ENCODE results near the gene ARID5B.

ARID5B gene

GRCh38 chr10:62109587-62110293, 208.2 kb downstream of the ARID5B start:
- DNase-seq = no peak

- no peak for DNase-seq
Observed at GRCh38 chr10:62112300-62112699, 210.8 kb downstream of the ARID5B start.

- no peak for DNase-seq
Observed at GRCh38 chr10:62112963-62113362, 211.5 kb downstream of the ARID5B start.

GRCh38 chr10:62113680-62114079, 212.2 kb downstream of the ARID5B start:
- no peak for DNase-seq

GRCh38 chr10:62115321-62115720, 213.8 kb downstream of the ARID5B start:
- DNase-seq = no peak

- no peak for DNase-seq
Observed at GRCh38 chr10:62115842-62116241, 214.3 kb downstream of the ARID5B start.

- DNase-seq = no peak
Observed at GRCh38 chr10:62116896-62117295, 215.4 kb downstream of the ARID5B start.

GRCh38 chr10:62121187-62121530, 219.7 kb downstream of the ARID5B start:
- DNase-seq = no peak

GRCh38 chr10:62127975-62128374, 226.5 kb downstream of the ARID5B start:
- DNase-seq = no peak

- no peak for DNase-seq
Observed at GRCh38 chr10:62130948-62131347, 229.4 kb downstream of the ARID5B start.

- DNase-seq = no peak
Observed at GRCh38 chr10:62131724-62132123, 230.2 kb downstream of the ARID5B start.

GRCh38 chr10:62133618-62134017, 232.1 kb downstream of the ARID5B start:
- no peak for DNase-seq

- DNase-seq = no peak
Observed at GRCh38 chr10:62136931-62137330, 235.4 kb downstream of the ARID5B start.
